Stimulated activated CD4-positive, alpha-beta T cell treated with anti-CD3 and anti-CD28 coated beads, TNF-alpha, amount 100 ng/mL, for 24 hours (primary cell): ENCODE data around the gene MYLK2.

Source experiments
- DNase-seq, 3 experiments: peaks; one replicate each; pipeline ENCODE4 v3.0.0-alpha.2; 2020; ENCODE audit warnings: low read depth in 3 of 3

MYLK2 gene

DNA sequence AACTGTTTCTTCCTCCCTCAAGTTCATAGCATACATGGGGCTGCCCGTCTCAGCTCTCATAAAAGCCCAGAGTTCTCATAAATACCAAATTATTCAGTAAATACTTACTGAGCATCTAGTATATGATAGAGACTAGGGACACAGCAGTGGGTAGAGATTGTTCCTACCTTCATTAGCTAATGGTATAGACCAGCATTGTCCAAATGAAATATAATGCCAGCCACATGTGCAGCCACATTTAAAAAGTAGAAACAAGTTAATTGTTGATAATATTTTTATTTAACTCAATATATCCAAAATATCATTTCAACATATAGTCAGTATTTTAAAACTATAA is 52.4 kb downstream of the MYLK2 start:
- DNase-seq: no peak

DNA sequence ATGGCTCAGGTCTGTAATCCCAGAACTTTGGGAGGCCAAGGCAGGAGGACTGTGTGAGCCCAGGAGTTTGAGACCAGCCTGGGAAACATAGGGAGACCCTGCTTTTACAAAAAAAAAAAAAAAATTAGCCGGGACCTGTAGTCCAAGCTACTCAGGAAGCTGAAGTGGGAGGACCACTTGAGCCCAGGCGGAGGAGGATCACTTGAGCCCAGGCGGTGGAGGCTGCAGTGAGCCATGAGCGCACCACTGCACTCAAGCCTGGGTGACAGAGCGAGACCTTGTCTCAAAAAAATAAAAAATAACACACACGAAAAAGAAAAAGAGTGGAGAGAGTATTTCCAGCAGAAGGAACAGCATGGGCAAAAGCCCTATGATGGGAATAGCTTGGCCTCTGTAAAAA is 53.2 kb downstream of the MYLK2 start:
- no peak for DNase-seq

DNA sequence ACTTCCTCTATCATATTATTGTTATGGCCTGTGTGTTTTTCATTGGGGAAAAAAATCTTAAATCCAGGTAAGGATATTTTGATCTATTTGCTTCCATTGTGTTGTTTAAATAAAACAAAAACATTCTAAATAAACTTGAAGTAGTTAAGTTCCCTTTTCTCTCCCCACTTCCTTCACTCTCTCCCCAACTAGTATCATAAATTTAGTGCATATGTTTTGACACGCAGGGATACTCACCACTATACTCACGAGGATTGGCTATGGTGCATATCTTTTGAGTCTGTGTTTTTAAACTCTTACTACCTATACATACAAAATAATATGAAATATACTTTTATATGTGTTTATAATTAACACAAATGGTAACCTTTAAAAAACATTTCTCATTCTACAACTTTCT is 56.5 kb downstream of the MYLK2 start:
- no peak for DNase-seq

DNA sequence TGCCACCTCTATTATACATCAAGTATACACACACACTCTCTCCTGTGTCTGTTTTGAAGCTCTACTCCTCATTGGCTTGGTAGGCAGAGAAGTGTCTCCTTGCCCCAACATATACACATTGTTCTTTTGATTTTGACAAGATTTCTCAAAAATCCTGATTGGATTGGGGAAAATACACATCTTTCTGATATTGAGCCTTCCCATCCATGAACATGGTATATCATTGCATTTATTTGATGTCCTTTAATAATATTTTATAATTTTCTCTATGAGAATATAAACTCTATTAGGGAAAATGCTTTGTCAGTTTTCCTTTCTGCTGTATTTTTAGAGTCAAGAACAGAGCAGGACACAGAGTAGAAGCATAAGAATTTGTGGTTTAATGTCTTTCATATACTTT is 58.5 kb downstream of the MYLK2 start:
- no peak for DNase-seq

DNA sequence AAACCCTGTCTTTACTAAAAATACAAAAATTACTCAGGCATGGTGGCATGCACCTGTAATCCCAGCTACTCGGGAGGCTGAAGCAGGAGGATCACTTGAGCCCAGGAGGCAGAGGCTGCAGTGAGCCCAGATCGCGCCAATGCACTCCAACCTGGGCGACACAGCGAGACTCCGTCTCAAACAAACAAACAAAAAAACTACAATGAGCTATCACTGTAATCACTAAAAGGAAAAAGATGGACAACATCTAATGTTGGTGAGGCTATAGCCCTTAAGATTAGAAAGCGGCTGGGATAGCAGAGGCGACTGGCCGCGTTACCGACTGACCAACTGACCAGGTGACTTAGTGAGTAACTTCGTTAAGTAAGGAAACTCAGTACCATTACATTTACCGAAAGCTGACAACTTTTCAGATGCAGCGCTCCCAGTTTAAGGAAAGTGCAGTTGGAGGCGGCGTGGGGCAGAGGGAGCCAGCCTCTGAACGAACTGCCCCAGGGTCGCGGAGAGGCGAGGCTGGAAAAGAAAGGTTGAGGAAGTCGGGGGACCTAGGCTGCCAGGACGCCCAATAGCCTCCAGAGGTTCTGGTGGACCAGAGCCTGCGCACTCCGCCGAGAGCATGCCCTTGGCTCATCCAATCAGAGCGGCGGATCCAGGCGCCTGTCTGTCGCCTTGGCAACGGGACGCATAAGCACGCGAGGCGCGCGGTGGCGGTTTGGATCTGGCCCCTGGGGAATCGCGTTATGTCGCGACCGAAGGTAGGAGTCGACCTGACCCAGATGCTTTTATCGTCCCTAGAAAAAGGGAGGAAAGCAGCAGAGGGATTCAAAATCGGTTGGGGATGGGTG is 60.2 kb downstream of the MYLK2 start:
- DNase-seq: peak; percentile 71 to 85 (median 72)

DNA sequence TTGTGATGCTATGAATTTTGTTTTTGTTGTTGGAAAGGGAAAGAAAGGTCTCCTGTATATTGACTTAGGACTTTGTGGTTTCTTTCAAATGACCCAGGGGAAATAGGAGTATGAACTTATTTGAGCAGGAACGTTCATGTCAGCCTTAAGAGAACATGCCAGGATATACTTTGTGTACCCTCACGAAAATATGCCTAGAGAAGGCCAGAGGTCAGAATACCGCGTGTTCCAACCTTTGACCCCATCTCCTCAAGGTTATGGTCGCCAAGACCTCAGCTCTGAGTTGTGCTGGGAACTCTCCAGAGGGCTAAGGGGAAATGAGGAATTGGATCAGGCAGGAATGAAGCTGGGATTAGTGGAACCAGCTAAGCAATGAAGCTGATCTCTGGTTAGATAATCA is 62.8 kb downstream of the MYLK2 start:
- no peak for DNase-seq

DNA sequence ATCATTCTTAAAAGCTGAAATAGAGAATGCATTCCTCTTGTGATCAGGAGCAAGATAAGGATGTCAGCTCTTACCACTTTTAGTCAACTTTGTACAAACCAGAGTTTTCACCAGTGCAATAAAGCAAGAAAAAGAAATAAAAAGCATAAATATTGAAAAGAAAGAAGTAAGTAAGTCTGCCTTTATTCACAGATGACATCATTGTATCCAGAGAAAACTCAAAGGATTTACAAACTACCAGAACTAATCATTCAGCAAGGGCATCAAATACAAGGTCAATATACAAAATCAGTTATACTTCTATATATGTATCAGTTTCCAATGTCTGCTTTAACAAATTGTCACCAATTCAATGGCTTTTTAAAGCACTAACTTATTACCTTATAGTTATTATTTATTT is 64.7 kb downstream of the MYLK2 start:
- DNase-seq: no peak
